Brain microvascular endothelial cell (primary cell): ENCODE data around the gene ARID4B.

ENCODE experiments used
- DNase-seq: peaks from one replicate; pipeline ENCODE4 v3.0.0-alpha.2; 2020
- H3K27ac ChIP-seq: fragments of 250-450 bp; sonication (Bioruptor Pico); 2 replicates; pipeline ENCODE4 v1.5.1; 2020; ENCODE audit warnings: mild to moderate bottlenecking, moderate library complexity
- H3K27me3 ChIP-seq: fragments of 250-450 bp; sonication (Bioruptor Pico); replicated peaks from 2 replicates; pipeline ENCODE4 v1.5.1; 2020; ENCODE audit warnings: mild to moderate bottlenecking
- H3K36me3 ChIP-seq: fragments of 250-450 bp; sonication (Bioruptor Pico); replicated peaks from 2 replicates; pipeline ENCODE4 v1.5.1; 2020; ENCODE audit warnings: mild to moderate bottlenecking
- H3K4me3 ChIP-seq: 2 replicates; pipeline ENCODE4 v1.5.1; 2011; ENCODE audit warnings: low read depth, mild to moderate bottlenecking, control low read depth, low read length, moderate library complexity
- in situ Hi-C: cut with HindIII; loops from 2 replicates; pipeline ENCODE4 v1.10.0; 2017; ENCODE audit warnings: low sequenced_read_pairs, low pct_ligation_motif_present
- TF ChIP-seq, protein P1 (sequence below): IDR thresholded peaks from 2 replicates; pipeline ENCODE4 v1.5.1; 2011; ENCODE audit warnings: low read depth, mild to moderate bottlenecking, moderate library complexity, low read length, control low read depth, inconsistent platforms; ENCODE audit errors: missing control alignments

The ARID4B gene

DNA sequence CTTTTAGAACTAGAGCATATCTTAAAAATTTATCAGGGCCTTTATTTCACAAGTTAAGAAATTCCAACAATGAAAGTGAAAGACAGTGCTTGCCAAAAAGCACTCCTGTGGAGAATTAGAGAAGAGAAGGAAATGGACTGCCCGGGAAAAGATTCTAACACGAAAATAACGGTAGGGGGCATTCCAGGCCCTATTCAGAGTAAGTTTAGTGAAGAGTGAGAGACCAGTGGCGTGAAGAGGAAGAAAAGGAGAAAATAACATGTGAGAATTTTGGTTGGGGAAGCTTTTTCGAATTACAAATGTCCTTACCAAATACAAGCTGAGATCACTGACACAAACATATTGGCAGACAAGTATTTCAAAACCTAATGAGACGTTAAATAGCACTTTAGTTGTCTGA lies 128.5 kb downstream of the ARID4B start:
- no peaks in the 10 kb centered on the region for H3K27me3 ChIP-seq
- peaks cover 13% of the 10 kb centered on the region for H3K36me3 ChIP-seq
- DNase-seq, result peak; percentile 47
- TF ChIP-seq, protein P1, sequence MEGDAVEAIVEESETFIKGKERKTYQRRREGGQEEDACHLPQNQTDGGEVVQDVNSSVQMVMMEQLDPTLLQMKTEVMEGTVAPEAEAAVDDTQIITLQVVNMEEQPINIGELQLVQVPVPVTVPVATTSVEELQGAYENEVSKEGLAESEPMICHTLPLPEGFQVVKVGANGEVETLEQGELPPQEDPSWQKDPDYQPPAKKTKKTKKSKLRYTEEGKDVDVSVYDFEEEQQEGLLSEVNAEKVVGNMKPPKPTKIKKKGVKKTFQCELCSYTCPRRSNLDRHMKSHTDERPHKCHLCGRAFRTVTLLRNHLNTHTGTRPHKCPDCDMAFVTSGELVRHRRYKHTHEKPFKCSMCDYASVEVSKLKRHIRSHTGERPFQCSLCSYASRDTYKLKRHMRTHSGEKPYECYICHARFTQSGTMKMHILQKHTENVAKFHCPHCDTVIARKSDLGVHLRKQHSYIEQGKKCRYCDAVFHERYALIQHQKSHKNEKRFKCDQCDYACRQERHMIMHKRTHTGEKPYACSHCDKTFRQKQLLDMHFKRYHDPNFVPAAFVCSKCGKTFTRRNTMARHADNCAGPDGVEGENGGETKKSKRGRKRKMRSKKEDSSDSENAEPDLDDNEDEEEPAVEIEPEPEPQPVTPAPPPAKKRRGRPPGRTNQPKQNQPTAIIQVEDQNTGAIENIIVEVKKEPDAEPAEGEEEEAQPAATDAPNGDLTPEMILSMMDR, result peak; percentile 59
- H3K4me3 ChIP-seq, result no peak overlapping the region
- H3K27ac ChIP-seq, result no peak overlapping the region
- in situ Hi-C loops, result no loop called here

GRCh38 chr1:235190431-235190830 lies 137.5 kb downstream of the ARID4B start:
- DNase-seq, result no peak
- in situ Hi-C loops, result no loop called here
- TF ChIP-seq, protein P1, result no peak
- Histone ChIP-seq H3K27ac (no peak overlapping the region), H3K36me3 (peaks cover 17% of the 10 kb centered on the region), H3K4me3 (no peak overlapping the region), H3K27me3 (no peaks in the 10 kb centered on the region)

- Histone ChIP-seq H3K27ac (no peak overlapping the region), H3K4me3 (no peak overlapping the region), H3K36me3 (peaks cover 5% of the 10 kb centered on the region), H3K27me3 (no peaks in the 10 kb centered on the region)
- TF ChIP-seq, protein P1, result no peak
- in situ Hi-C loops, result no loop called here
- no peak for DNase-seq
These were observed 140.7 kb downstream of the ARID4B start for GRCh38 chr1:235187316-235187715.

GRCh38 chr1:235181561-235182245 lies 146.3 kb downstream of the ARID4B start:
- DNase-seq, result no peak
- Histone ChIP-seq H3K36me3 (peaks cover 22% of the 10 kb centered on the region), H3K27me3 (no peaks in the 10 kb centered on the region), H3K4me3 (no peak overlapping the region), H3K27ac (no peak overlapping the region)
- in situ Hi-C loops, result no loop called here
- TF ChIP-seq, protein P1, result no peak

DNA sequence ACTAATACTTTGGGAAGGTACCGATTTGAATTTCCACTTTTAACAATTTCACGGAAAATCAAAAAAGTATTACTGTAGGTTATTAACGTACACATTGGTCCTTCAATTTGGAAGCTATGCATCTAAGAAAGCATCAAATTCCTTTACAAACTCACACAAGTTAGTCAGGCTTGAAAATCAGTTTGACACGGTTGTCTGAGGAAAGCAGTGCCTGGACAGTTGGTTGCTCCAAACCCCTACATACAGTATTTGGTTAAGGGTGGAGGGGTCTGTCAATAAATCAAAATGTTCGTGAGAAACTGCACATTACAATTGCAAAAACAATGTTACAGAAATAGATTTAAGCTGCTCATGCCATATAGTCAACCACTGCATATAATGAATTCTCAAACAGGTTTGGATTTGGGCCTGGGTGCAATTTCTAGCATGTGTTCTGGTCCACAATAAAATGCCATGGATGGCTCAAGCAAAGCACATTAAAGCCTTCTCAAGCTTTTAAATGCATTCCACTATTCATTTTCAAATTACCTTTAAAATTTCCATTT lies 147.0 kb downstream of the ARID4B start:
- Histone ChIP-seq H3K4me3 (no peak overlapping the region), H3K36me3 (peaks cover 25% of the 10 kb centered on the region), H3K27ac (no peak overlapping the region), H3K27me3 (no peaks in the 10 kb centered on the region)
- TF ChIP-seq, protein P1, result no peak
- in situ Hi-C loops, result no loop called here
- no peak for DNase-seq

DNA sequence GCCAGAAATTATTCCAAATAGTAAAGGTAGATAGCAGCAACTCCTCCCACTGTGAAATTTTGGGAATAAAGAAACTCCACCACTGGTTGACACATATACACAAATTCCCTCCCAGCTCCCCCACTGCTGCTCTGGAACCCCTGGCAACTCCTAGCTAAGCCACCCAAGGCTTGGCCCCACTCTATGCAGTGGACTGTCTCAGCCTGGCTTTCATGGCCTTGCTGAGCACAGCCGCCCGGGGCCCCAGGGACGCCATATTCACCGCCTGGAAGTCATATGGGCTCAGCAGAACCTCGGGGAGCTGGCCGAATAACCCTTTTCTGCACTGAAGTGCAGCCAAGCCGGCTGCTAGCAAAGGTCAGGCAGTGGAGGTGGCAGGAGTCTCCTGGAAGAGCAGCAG lies 151.5 kb downstream of the ARID4B start:
- no peaks in the 10 kb centered on the region for H3K27me3 ChIP-seq
- no peak overlapping the region for H3K27ac ChIP-seq
- H3K4me3 ChIP-seq, result no peak overlapping the region
- DNase-seq, result no peak
- H3K36me3 ChIP-seq, result peaks cover 48% of the 10 kb centered on the region
- in situ Hi-C loops, result no loop called here
- TF ChIP-seq, protein P1, result no peak
